HG03558 (cell line): Measurements from ENCODE around the gene SPTBN5.

Experiments used
- ATAC-seq: cut with Tn5 transposase; IDR thresholded peaks from one replicate; pipeline ENCODE4 v1.9.1; 2021; ENCODE audit warnings: moderate number of reproducible peaks; ENCODE audit not compliant: unreplicated experiment; ENCODE audit errors: extremely low read depth

The SPTBN5 gene

GRCh38 chr15:41927536-41927935, 33.7 kb upstream of the SPTBN5 start:
- no peak for ATAC-seq

GRCh38 chr15:41926185-41927056, 32.6 kb upstream of the SPTBN5 start:
- no peak for ATAC-seq

DNA sequence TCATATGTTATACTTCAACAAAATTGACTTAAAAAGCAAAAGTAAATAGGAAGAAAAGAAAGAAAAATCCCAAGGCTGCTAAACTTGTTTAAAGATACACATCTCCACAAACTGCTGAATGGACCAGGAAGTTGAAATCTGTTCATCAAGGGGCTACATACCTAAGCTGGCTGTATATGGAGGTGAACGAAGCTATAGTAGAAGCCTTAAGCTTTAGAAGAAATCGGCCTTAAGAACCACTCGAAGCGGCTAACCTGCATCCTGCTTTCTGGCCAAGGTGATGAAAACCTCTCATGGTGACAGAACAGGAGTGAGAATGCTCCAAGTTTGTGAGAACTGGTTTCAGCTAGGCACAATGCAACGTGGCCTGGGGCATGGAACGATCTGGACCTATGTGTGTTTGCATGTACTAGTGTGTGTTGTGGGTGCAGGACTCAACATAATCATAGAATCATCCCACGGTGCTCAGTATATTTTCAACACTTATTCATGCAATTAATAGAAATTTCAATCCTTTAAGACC, 31.3 kb upstream of the SPTBN5 start:
- ATAC-seq: no peak

GRCh38 chr15:41923401-41923997, 29.6 kb upstream of the SPTBN5 start:
- ATAC-seq: no peak

DNA sequence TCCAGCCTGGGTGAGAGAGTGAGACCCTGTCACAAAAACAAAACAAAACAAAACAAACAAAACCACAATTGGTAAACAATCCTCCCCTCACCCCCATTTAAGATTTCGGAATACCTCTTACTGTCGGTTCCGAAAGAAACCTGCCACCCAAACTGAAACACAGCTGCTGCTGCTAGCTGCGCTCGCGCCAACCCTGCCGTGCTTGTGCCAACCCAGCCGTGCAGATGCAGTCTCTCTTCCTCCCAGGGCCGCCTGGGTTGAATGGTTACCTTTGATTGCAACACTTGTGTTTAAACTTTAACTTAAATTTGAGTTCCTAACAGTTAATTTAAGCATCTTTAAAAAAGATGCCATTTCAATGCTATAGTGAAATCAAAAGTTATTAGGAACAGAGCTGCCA, 28.5 kb upstream of the SPTBN5 start:
- ATAC-seq: no peak

GRCh38 chr15:41921639-41922038, 27.8 kb upstream of the SPTBN5 start:
- no peak for ATAC-seq

DNA sequence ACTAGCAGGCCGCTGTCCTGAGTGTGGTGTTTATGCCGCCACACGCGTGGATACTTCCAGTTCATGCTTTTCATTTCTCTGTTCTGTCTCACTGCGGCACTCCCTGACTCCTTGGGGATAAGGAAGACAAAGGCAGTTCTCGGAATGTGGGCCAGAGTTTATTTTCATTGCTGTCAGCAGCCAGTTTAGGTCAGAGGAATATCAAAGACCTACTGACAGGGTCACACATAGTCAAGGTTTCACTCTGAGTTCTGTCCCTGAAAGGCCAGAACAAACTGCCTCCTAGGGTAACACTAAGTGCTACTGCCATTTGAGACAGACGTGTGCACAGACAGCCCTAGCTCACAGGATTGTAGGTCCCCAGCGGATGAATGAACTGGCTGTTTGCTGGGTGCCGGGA, 27.3 kb upstream of the SPTBN5 start:
- no peak for ATAC-seq

DNA sequence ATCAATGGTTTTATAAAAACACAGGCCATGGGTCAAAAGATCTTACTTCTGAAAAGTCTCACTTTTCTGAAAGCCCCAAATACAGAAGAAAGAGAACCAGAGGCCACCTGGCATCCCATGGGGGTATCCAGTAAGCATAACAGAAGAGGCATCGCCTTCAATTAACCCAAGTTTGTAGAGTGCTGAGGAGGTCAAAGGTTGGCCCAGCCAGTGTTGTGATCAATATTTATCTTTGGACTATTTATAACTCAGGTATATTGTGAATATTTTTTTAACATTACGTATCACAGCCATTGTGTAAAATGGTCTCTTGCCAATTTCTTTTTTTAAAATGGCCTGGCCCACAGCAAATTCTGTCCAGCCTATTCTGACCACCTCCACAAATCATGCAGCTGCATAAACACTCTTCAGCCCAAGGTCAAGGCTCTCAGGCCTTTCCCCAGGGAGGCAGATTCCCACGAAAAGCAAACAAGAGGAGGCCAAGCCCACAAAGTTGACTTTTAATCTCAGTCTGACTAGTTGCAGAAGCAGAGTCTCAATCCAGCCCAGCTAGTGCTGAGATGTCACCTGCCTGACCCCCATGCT, 26.2 kb upstream of the SPTBN5 start:
- no peak for ATAC-seq

DNA sequence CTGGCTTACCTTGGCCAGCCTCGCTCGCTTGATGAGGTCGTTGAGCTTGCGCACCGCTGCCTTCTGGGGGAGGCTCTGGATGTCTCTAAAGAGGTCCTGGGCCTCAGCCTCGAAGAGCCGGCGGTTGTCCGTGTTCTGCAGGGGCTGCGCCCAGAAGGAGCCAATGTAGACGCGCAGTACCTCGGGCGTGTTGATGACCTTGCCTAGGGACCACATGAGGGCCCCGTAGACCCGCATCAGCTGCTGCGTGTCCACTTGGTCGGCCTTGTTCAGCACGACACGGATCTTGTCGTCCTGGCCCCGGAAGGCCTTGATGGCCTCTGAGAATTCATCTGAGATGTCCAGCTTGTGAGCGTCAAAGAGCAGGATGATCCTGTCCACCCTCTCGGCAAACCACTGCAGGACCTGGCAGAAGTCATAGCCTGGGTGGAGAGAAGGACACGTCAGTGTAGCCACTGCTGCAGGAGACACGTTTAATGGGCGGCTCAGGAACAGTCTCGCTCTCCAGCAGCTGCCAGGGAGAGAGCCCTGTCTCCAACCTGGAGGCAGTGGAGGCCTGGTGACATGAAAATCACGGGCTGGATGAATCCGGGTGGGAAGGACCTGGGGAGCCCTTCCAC, 25.5 kb upstream of the SPTBN5 start:
- ATAC-seq: no peak

GRCh38 chr15:41918506-41919126, 24.8 kb upstream of the SPTBN5 start:
- ATAC-seq: no peak

- no peak for ATAC-seq
Observed at GRCh38 chr15:41917767-41918430, 24.0 kb upstream of the SPTBN5 start.

- ATAC-seq: no peak
Observed at GRCh38 chr15:41915255-41915994, 21.6 kb upstream of the SPTBN5 start.

DNA sequence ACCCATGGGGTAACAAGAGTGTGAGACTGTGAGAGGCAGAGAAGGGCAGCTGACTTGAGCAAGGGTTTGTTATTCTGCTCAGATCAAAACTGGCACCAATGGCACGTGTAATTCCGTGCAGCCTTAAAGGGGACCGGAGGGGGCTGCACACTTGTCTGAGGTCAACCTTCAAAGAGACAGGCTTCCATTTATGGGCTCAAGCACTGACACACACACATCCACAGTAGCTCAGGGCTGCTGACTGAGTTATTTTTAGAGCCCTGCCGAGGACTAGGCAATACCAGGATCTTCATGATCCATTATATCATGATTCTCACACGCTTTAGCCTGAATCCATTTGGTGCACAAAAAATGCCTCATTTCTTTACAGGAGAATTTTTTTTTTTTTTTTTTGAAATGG, 20.6 kb upstream of the SPTBN5 start:
- ATAC-seq: no peak

DNA sequence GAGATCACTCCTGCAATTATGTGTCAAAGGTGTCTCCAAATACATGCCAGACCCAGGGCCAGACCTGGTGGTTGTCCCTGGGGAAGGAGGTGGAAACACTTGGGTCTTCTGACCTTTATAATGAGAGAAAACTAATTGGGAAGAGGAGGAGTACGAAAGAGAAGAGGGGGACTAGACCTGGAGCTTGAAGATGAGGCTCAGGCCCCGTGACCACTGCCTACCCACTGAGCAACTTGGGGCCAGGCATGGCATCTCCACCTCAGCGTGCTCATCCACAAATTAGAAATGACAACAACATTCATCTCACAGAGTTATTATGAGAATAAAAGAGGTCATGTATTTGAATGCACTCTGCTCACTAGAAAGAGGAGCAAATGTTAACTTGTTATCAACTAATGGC, 19.4 kb upstream of the SPTBN5 start:
- ATAC-seq: no peak

DNA sequence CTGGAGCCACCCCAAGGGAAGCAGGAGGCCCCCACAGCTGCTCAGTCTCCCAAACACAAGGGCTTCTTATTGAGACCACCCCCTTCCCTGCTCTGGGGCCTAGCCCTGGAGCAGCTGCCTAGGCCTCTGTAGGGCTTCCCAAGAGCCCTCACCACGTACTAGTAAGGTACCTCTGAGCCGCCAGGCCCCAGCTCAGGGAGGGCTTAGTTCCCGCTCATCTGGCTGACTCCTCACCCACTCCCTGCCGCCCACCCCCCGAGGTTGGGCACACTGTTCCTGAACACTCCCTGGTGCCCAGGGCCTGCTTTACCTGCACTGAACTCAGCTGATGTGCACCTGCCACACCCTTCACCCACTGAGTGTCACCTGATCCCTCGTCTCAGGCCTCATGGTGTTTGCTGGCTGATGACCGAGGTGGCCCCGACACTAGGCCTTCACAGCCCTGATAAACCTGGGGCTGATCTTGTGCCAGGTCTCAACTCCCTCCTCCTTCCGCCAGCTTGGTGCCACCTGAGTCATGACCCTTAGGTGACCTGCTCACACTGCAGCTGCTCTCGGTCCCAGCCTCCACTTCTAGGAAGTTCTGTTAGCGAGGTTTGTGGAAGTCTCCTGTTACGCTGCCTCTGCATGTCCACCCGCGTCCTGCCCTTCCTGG, 18.0 kb upstream of the SPTBN5 start:
- no peak for ATAC-seq

DNA sequence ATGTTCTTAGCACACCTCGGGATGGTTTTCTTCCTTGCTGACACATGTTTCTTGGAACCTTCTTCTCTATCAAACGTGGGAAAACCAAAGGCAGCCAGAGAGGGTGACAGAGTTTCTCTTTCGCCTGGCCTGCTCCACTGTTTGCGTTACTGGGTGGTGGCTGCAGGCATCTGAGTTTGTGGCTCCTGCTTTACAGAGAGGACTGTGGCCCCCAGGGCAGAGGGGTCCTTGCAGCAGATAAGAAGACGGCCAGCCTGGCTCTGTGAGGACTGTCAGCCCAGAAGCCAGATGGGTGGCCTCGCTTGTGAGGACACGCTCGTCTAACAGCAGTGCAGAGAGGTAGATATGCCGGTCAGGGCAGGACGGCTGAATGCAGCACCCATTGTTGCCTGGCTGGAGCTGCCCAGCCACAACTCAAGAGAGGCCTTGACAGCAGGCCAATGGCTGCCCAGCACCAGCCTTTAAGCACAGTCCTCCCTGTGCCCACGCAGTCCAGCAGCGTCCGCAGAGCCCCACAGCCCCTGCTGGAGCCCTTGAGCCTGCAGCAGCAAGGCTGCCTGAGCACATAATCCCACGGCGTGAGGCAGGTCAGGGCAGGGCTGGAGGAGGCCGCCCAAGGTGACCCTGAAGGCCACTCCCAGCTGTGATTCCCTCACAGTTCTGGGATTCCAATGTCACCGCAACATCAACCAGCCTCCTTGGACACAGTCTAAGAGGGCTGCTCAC, 15.0 kb upstream of the SPTBN5 start:
- ATAC-seq: no peak

GRCh38 chr15:41907141-41907540, 13.3 kb upstream of the SPTBN5 start:
- ATAC-seq: no peak

GRCh38 chr15:41906608-41907007, 12.8 kb upstream of the SPTBN5 start:
- no peak for ATAC-seq
